H9 (cell line): ENCODE measurements around the gene POLK. TPM values are rescaled to one million over a fixed set of nuclear protein-coding genes. Genes with fewer than 3 reads are reported as not detected.
"Not testable (repeated sequence)": the region's sequence is repeated elsewhere in the genome, so short reads cannot be mapped to it uniquely, and the experiment has no call there.

Source experiments
- DNase-seq: peaks from one replicate; pipeline ENCODE4 v3.0.0-alpha.2; 2017
- H2AFZ ChIP-seq: one replicate; pipeline ENCODE4 v1.6.1; 2013; ENCODE audit warnings: mild to moderate bottlenecking, low read length, control low read depth, moderate library complexity
- H2AK5ac ChIP-seq: 2 replicates; pipeline ENCODE4 v1.6.1; 2013; ENCODE audit warnings: low read length, control low read depth, mixed read lengths; ENCODE audit not compliant: insufficient read length
- H2BK120ac ChIP-seq: one replicate; pipeline ENCODE4 v1.6.1; 2013; ENCODE audit warnings: low read depth, mild to moderate bottlenecking, low read length, control low read depth, inconsistent platforms; ENCODE audit not compliant: poor library complexity, severe bottlenecking
- H2BK12ac ChIP-seq: 2 replicates; pipeline ENCODE4 v1.6.1; 2013; ENCODE audit warnings: low read length, control low read depth, mixed read lengths, low read depth; ENCODE audit not compliant: insufficient read length
- H2BK15ac ChIP-seq: 2 replicates; pipeline ENCODE4 v1.6.1; 2013; ENCODE audit warnings: low read depth, low read length, control low read depth
- H2BK20ac ChIP-seq: one replicate; pipeline ENCODE4 v1.6.1; 2013; ENCODE audit warnings: low read depth, mild to moderate bottlenecking, low read length, control low read depth, inconsistent platforms; ENCODE audit not compliant: poor library complexity, severe bottlenecking
- H2BK5ac ChIP-seq: 2 replicates; pipeline ENCODE4 v1.6.1; 2013; ENCODE audit warnings: low read length, control low read depth, mixed read lengths; ENCODE audit not compliant: insufficient read length
- H3K14ac ChIP-seq: 2 replicates; pipeline ENCODE4 v1.6.1; 2013; ENCODE audit warnings: low read length, control low read depth; ENCODE audit not compliant: insufficient read depth
- H3K18ac ChIP-seq: 2 replicates; pipeline ENCODE4 v1.6.1; 2013; ENCODE audit warnings: low read depth, mild to moderate bottlenecking, mixed read lengths, low read length, control low read depth; ENCODE audit not compliant: insufficient read length
- H3K23ac ChIP-seq: 2 replicates; pipeline ENCODE4 v1.6.1; 2013; ENCODE audit warnings: low read length, control low read depth, mixed read lengths, low read depth; ENCODE audit not compliant: insufficient read length
- H3K23me2 ChIP-seq: 2 replicates; pipeline ENCODE4 v1.6.1; 2013; ENCODE audit warnings: low read depth, mild to moderate bottlenecking, mixed read lengths, low read length, control low read depth; ENCODE audit not compliant: insufficient read length, poor library complexity, severe bottlenecking
- H3K27ac ChIP-seq: 2 replicates; pipeline ENCODE4 v1.5.1; 2013; ENCODE audit warnings: low read length, control low read depth, mixed read lengths, low read depth; ENCODE audit not compliant: insufficient read length
- H3K27me3 ChIP-seq: 2 replicates; pipeline ENCODE4 v1.6.1; 2013; ENCODE audit warnings: low read length, control low read depth, inconsistent platforms; ENCODE audit not compliant: insufficient read depth
- H3K4ac ChIP-seq: 2 replicates; pipeline ENCODE4 v1.6.1; 2013; ENCODE audit warnings: low read depth, mild to moderate bottlenecking, control low read depth, inconsistent platforms, low read length, moderate library complexity
- H3K4me1 ChIP-seq: 2 replicates; pipeline ENCODE4 v1.6.1; 2013; ENCODE audit warnings: low read length, control low read depth, inconsistent platforms; ENCODE audit not compliant: insufficient read depth
- H3K4me2 ChIP-seq: 2 replicates; pipeline ENCODE4 v1.6.1; 2013; ENCODE audit warnings: low read length, control low read depth, mixed read lengths; ENCODE audit not compliant: insufficient read length, insufficient read depth
- H3K56ac ChIP-seq: 2 replicates; pipeline ENCODE4 v1.6.1; 2013; ENCODE audit warnings: low read depth, mild to moderate bottlenecking, mixed read lengths, low read length, control low read depth; ENCODE audit not compliant: insufficient read length
- H3K79me1 ChIP-seq: 2 replicates; pipeline ENCODE4 v1.6.1; 2013; ENCODE audit warnings: low read depth, mild to moderate bottlenecking, moderate library complexity, low read length, control low read depth, inconsistent platforms; ENCODE audit not compliant: insufficient read depth, poor library complexity, severe bottlenecking
- H3K79me2 ChIP-seq: 2 replicates; pipeline ENCODE4 v1.6.1; 2013; ENCODE audit warnings: low read length, control low read depth, inconsistent platforms; ENCODE audit not compliant: insufficient read depth
- H3K9ac ChIP-seq: 2 replicates; pipeline ENCODE4 v1.6.1; 2013; ENCODE audit warnings: low read length, control low read depth, mixed read lengths; ENCODE audit not compliant: insufficient read length; ENCODE audit errors: extremely low read depth
- H3K9me3 ChIP-seq: one replicate; pipeline ENCODE4 v1.6.1; 2013; ENCODE audit warnings: low read depth, low read length, inconsistent platforms; ENCODE audit not compliant: control insufficient read depth
- H3T11ph ChIP-seq: one replicate; pipeline ENCODE4 v1.6.1; 2013; ENCODE audit warnings: mild to moderate bottlenecking, low read length, control low read depth, inconsistent platforms
- H4K20me1 ChIP-seq: one replicate; pipeline ENCODE4 v1.6.1; 2013; ENCODE audit not compliant: control insufficient read depth, insufficient read length, insufficient read depth
- H4K5ac ChIP-seq: 2 replicates; pipeline ENCODE4 v1.6.1; 2013; ENCODE audit warnings: low read depth, mild to moderate bottlenecking, mixed read lengths, low read length, control low read depth; ENCODE audit not compliant: insufficient read length
- H4K8ac ChIP-seq: replicated peaks from 2 replicates; pipeline ENCODE4 v1.6.1; 2013; ENCODE audit warnings: low read length, control low read depth, mixed read lengths, low read depth; ENCODE audit not compliant: insufficient read length
- H4K91ac ChIP-seq: 2 replicates; pipeline ENCODE4 v1.6.1; 2013; ENCODE audit warnings: low read depth, mild to moderate bottlenecking, moderate library complexity, mixed read lengths, low read length, control low read depth; ENCODE audit not compliant: insufficient read length
- H3K27ac Mint-ChIP-seq, 3 experiments: 2 replicates in 2 of 3; 3 replicates in 1 of 3; pipeline ENCODE4 v1.8.0; 2020 to 2021; ENCODE audit warnings: mixed read lengths in 3 of 3, mild to moderate bottlenecking in 1 of 3, moderate library complexity in 1 of 3
- H3K27me3 Mint-ChIP-seq: 2 replicates; pipeline ENCODE4 v1.8.0; 2021; ENCODE audit warnings: low read depth, mild to moderate bottlenecking, moderate library complexity, mixed read lengths
- H3K36me3 Mint-ChIP-seq, 3 experiments: 2 replicates in 2 of 3; 3 replicates in 1 of 3; pipeline ENCODE4 v1.8.0; 2020 to 2021; ENCODE audit warnings: low read depth in 3 of 3, mixed read lengths in 3 of 3; ENCODE audit not compliant: insufficient read depth in 1 of 3
- H3K4me1 Mint-ChIP-seq, 2 experiments: 2 replicates each; pipeline ENCODE4 v1.8.0; 2020; ENCODE audit warnings: mixed read lengths in 2 of 2
- H3K4me3 Mint-ChIP-seq, 2 experiments: 2 replicates in 1 of 2; 3 replicates in 1 of 2; pipeline ENCODE4 v1.8.0; 2020 to 2021; ENCODE audit warnings: mild to moderate bottlenecking in 2 of 2, mixed read lengths in 2 of 2, moderate library complexity in 1 of 2
- H3K9me3 Mint-ChIP-seq, 2 experiments: 2 replicates in 1 of 2; 3 replicates in 1 of 2; pipeline ENCODE4 v1.8.0; 2020; ENCODE audit warnings: mild to moderate bottlenecking in 2 of 2, mixed read lengths in 2 of 2, moderate library complexity in 1 of 2
- CTCF ChIP-seq: fragments of 200-600 bp; sonication (generic); conservative IDR thresholded peaks from 3 replicates; pipeline ENCODE4 v1.8.0; 2021; ENCODE audit warnings: antibody characterized with exemption, mild to moderate bottlenecking
- WGBS: extraction: QIAGEN DNeasy Blood & Tissue Kit; methylation state at CpG from one replicate; pipeline ENCODE4 v1.1.7; 2013; ENCODE audit warnings: missing lambda C conversion rate, low lambda C conversion rate, mixed read lengths; ENCODE audit not compliant: insufficient read length; ENCODE audit errors: extremely low coverage; 5-methylcytosine and 5-hydroxymethylcytosine counted together
- total RNA-seq: library from RNA; stranded (reverse); gene quantifications from 2 replicates; pipeline ENCODE4 v1.2.1, GENCODE V29; 2021

POLK gene
- total RNA-seq, 1 experiment from 2014 or later, result 7.6 TPM

- Histone ChIP-seq H3K9ac (no peak overlapping the region), H2BK15ac (no peak overlapping the region), H3K23ac (no peak overlapping the region), H3K79me1 (no peaks in the 10 kb centered on the region), H2AK5ac (no peak overlapping the region), H2BK5ac (no peak overlapping the region), H2BK20ac (no peak overlapping the region), H3K79me2 (no peaks in the 10 kb centered on the region), H3K18ac (no peak overlapping the region), H3K14ac (no peak overlapping the region), H4K91ac (no peak overlapping the region), H2BK12ac (no peak overlapping the region), H3K9me3 (no peaks in the 10 kb centered on the region), H3K4me2 (no peak overlapping the region), H4K20me1 (no peaks in the 10 kb centered on the region), H3K56ac (no peak overlapping the region), H3K27me3 (no peaks in the 10 kb centered on the region), H3T11ph (no peak overlapping the region), H3K27ac (no peak overlapping the region), H3K4ac (no peak overlapping the region), H2AFZ (no peak overlapping the region), H4K5ac (no peak overlapping the region), H2BK120ac (no peak overlapping the region), H3K4me1 (no peaks in the 10 kb centered on the region), H4K8ac (no peak overlapping the region), H3K23me2 (no peaks in the 10 kb centered on the region)
- peaks cover 5 to 10% of the 10 kb centered on the region in 2 experiments; a peak in 3 of 4 replicates for H3K4me1 Mint-ChIP-seq
- H3K27ac Mint-ChIP-seq, result no peak overlapping the region; a peak in 1 of 7 replicates
- peaks cover 12 to 28% (median 28%) of the 10 kb centered on the region in 3 experiments for H3K36me3 Mint-ChIP-seq
- DNase-seq, result no peak
- no peak for TF ChIP-seq CTCF
- H3K27me3 Mint-ChIP-seq, result no peaks in the 10 kb centered on the region
- H3K9me3 Mint-ChIP-seq, result peaks cover 22% of the 10 kb centered on the region in 2 experiments; a peak in 4 of 5 replicates
- no CpG with 5 or more reads among the region's 4 CpGs for WGBS
- H3K4me3 Mint-ChIP-seq, result no peak overlapping the region
These were observed 47.4 kb downstream of the POLK start for GRCh38 chr5:75558981-75559632.

GRCh38 chr5:75560655-75561054 lies 49.0 kb downstream of the POLK start:
- not testable (repeated sequence) for H4K5ac ChIP-seq, H2BK12ac ChIP-seq, H3T11ph ChIP-seq, H3K23me2 ChIP-seq, H4K91ac ChIP-seq, H3K9me3 ChIP-seq, H3K23ac ChIP-seq, H3K9ac ChIP-seq, H2BK120ac ChIP-seq, H4K20me1 ChIP-seq, H3K27me3 Mint-ChIP-seq, H3K27me3 ChIP-seq, H3K27ac Mint-ChIP-seq, H2AFZ ChIP-seq, H3K18ac ChIP-seq, H3K27ac ChIP-seq, H3K4me1 ChIP-seq, H2BK15ac ChIP-seq, H3K4ac ChIP-seq, H3K4me2 ChIP-seq, H3K56ac ChIP-seq, H4K8ac ChIP-seq, DNase-seq, H3K79me2 ChIP-seq, H2AK5ac ChIP-seq, H3K4me3 Mint-ChIP-seq, H3K79me1 ChIP-seq, H2BK5ac ChIP-seq, H3K14ac ChIP-seq, H2BK20ac ChIP-seq
- Mint-ChIP-seq H3K36me3 (peaks cover 18 to 36% (median 34%) of the 10 kb centered on the region in 3 experiments), H3K4me1 (peaks cover 5 to 12% of the 10 kb centered on the region in 2 experiments; a peak in 3 of 4 replicates), H3K9me3 (peaks cover 23 to 26% of the 10 kb centered on the region in 2 experiments; a peak in 4 of 5 replicates)
- WGBS, result no CpG with 5 or more reads among the region's 1 CpG
